Memory B cell (primary cell): ENCODE results near the gene GAREM2.
A peak's percentile ranks its signal among the peaks of the same experiment; 100 is the strongest.

ENCODE experiments used
- ATAC-seq: fragments of 150-1000 bp; cut with Tn5 transposase; 2 replicates; pipeline ENCODE4 v1.10.0; 2021; ENCODE audit warnings: low read depth, mild to moderate bottlenecking, moderate library complexity
- DNase-seq, 2 donors: peaks; one replicate each; pipeline ENCODE4 v3.0.0; 2022; ENCODE audit warnings: low spot score in 2 of 2
- H3K27ac Mint-ChIP-seq: one replicate; pipeline ENCODE4 v1.8.0; 2022; ENCODE audit warnings: mild to moderate bottlenecking, moderate library complexity, mixed read lengths
- H3K27me3 Mint-ChIP-seq: one replicate; pipeline ENCODE4 v1.8.0; 2022; ENCODE audit warnings: mixed read lengths
- H3K36me3 Mint-ChIP-seq: one replicate; pipeline ENCODE4 v1.8.0; 2022; ENCODE audit warnings: mild to moderate bottlenecking, mixed read lengths
- H3K4me1 Mint-ChIP-seq: one replicate; pipeline ENCODE4 v1.8.0; 2022; ENCODE audit warnings: mixed read lengths
- H3K4me3 Mint-ChIP-seq: one replicate; pipeline ENCODE4 v1.8.0; 2022; ENCODE audit warnings: mild to moderate bottlenecking, moderate library complexity, mixed read lengths
- H3K9me3 Mint-ChIP-seq: one replicate; pipeline ENCODE4 v1.8.0; 2022; ENCODE audit warnings: mixed read lengths

GAREM2 gene

DNA sequence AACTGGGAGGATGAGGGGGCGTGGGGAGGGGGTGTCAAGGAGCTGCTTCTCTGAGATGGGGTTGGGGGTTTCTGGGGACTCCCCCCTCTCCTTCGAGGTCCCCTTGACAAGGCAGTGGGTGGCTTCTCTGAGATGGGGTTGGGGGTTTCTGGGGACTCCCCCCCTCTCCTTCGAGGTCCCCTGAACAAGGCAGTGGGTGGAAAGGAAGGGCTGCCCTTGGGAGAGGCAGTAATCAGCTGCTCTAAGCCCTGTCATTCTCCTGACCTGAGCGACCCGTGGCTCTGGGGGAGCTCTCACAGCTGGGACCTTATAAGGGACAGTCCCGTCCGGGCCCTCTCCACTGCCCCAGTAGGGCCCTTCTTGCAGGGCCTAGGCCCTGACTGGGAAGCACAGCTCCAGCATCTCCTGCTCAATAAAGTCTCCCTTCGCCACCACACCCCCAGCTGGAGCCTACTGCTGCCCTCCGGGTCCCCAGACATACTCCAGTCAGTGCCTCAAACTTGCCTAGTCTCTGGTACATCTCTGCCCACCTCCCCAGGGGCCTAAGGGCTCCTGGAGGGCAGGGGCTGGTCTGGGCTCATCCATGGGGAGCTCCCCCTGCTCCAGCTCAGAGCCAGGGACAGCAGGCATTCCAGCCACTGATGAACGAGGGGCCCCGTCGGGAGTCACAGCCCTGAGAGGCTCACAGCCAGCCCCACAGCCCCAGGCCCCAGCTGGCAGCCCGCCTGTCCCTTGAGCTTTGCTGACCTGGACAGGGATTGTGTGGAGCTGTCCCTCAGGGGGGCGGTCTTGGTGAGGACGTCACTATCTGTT is 2.8 kb downstream of the GAREM2 start:
- Mint-ChIP-seq H3K4me1 (peaks cover 25% of the 10 kb centered on the region), H3K27me3 (peaks cover 34% of the 10 kb centered on the region), H3K4me3 (no peak overlapping the region), H3K9me3 (no peaks in the 10 kb centered on the region), H3K27ac (no peak overlapping the region), H3K36me3 (no peaks in the 10 kb centered on the region)
- no peak for ATAC-seq
- no peak for DNase-seq

- Mint-ChIP-seq H3K27ac (no peak overlapping the region), H3K4me3 (no peak overlapping the region), H3K27me3 (peaks cover 34% of the 10 kb centered on the region), H3K36me3 (no peaks in the 10 kb centered on the region), H3K9me3 (no peaks in the 10 kb centered on the region), H3K4me1 (peaks cover 25% of the 10 kb centered on the region)
- ATAC-seq (no peak), DNase-seq (no peak)
Measured at GRCh38 chr2:26176279-26176615, 3.4 kb downstream of the GAREM2 start.

DNA sequence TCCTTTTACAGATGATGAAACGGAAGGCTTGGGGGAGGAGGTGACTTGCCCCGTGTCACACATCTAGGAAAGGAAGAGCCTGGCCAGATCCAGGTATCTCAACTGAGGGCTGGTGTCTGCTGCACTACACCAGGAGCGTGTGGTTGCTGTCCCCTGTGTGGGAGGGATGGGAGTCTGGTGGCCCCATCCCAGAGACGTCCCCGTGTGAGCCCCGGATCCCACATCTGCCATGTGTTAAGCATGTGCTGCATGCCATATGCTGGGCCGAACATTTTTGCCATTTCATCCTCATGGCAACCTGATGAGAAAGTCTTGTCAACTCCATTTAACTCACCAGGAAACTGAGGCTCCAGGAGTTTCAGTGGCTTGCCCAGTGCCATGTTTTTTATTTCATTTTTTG is 4.2 kb downstream of the GAREM2 start:
- H3K4me3 Mint-ChIP-seq, result no peak overlapping the region
- no peak for DNase-seq
- no peak for ATAC-seq
- no peak overlapping the region for H3K27ac Mint-ChIP-seq
- H3K36me3 Mint-ChIP-seq, result no peaks in the 10 kb centered on the region
- H3K4me1 Mint-ChIP-seq, result peaks cover 20% of the 10 kb centered on the region
- H3K27me3 Mint-ChIP-seq, result peaks cover 28% of the 10 kb centered on the region
- no peaks in the 10 kb centered on the region for H3K9me3 Mint-ChIP-seq

- Mint-ChIP-seq H3K27me3 (peaks cover 25% of the 10 kb centered on the region), H3K4me3 (peak overlapping the region; percentile 62), H3K36me3 (no peaks in the 10 kb centered on the region), H3K9me3 (no peaks in the 10 kb centered on the region), H3K4me1 (peaks cover 17% of the 10 kb centered on the region), H3K27ac (no peak overlapping the region)
- no peak for ATAC-seq
- no peak for DNase-seq
Measured at GRCh38 chr2:26178246-26178645, 5.4 kb downstream of the GAREM2 start.

DNA sequence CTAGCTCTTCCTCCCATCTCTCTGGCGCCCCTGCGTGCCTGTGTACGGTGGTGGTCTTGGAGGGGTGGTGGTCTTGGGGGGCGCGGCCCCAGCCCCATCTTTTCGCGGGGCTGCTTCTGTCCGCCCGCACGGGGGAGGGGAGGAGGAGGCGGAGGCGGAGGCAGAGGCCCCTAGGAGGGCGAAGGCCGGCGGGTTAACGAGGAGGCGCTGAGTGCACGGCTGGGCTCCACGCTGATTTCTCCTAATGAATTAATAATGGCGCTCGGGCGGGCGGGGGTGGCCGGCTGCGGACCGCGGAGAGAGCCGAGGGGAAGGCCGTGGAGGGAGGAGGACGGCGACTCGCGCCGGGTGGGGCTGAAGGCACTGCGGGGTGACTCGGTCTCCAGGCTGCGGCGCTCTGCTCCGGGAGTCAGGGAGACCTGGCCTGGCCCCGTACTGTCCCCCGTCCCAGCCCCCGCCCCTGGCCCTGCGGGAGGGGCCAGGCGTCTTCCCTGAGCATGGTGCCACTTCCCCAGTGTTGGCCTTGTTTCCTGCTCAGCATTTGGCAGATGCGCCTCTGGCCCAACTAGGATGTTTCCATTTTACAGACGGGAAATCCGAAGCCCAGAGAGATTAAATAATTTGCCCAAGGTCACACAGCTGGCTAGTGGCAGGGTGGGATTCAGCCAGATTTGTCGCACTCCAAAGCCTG is 6.0 kb downstream of the GAREM2 start:
- peak; percentile 75 for ATAC-seq
- no peaks in the 10 kb centered on the region for H3K36me3 Mint-ChIP-seq

GRCh38 chr2:26179446-26179913 is 6.6 kb downstream of the GAREM2 start:
- Mint-ChIP-seq H3K9me3 (no peaks in the 10 kb centered on the region), H3K36me3 (no peaks in the 10 kb centered on the region), H3K4me3 (peak overlapping the region; percentile 81), H3K4me1 (peaks cover 11% of the 10 kb centered on the region), H3K27ac (no peak overlapping the region), H3K27me3 (peaks cover 20% of the 10 kb centered on the region)
- ATAC-seq (no peak), DNase-seq (no peak)

More for the DNA sequence above, 6.0 kb downstream of the GAREM2 start:
- Mint-ChIP-seq H3K27ac (no peak overlapping the region), H3K4me3 (peak overlapping the region; percentile 81), H3K9me3 (no peaks in the 10 kb centered on the region), H3K27me3 (peaks cover 23% of the 10 kb centered on the region), H3K4me1 (peaks cover 14% of the 10 kb centered on the region)
- DNase-seq, result no peak

- DNase-seq (no peak), ATAC-seq (no peak)
- no peaks in the 10 kb centered on the region for H3K36me3 Mint-ChIP-seq
- peaks cover 17% of the 10 kb centered on the region for H3K4me1 Mint-ChIP-seq
- peaks cover 12% of the 10 kb centered on the region for H3K27me3 Mint-ChIP-seq
- H3K27ac Mint-ChIP-seq, result no peak overlapping the region
- H3K9me3 Mint-ChIP-seq, result no peaks in the 10 kb centered on the region
- H3K4me3 Mint-ChIP-seq, result no peak overlapping the region
Measured at GRCh38 chr2:26182441-26182840, 9.6 kb downstream of the GAREM2 start.

GRCh38 chr2:26182887-26183630 is 10.2 kb downstream of the GAREM2 start:
- Mint-ChIP-seq H3K27ac (no peak overlapping the region), H3K4me3 (peak overlapping the region; percentile 73), H3K9me3 (no peaks in the 10 kb centered on the region), H3K36me3 (no peaks in the 10 kb centered on the region), H3K4me1 (peaks cover 17% of the 10 kb centered on the region), H3K27me3 (peaks cover 12% of the 10 kb centered on the region)
- ATAC-seq, result no peak
- no peak for DNase-seq

DNA sequence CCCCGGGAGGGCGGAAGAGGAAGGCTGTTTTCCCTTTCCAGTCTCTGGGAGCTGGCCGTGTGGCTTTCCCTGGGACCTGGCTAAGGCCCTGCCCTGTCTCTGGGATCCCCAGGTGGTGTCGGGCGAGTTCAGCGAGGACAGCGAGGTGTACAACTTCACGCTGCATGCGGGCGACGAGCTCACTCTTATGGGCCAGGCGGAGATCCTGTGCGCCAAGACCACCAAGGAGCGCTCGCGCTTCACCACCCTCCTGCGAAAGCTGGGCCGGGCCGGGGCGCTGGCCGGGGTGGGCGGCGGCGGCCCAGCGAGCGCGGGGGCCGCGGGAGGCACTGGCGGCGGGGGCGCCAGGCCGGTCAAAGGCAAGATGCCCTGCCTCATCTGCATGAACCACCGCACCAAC is 11.2 kb downstream of the GAREM2 start:
- Mint-ChIP-seq H3K36me3 (no peaks in the 10 kb centered on the region), H3K4me1 (peaks cover 16% of the 10 kb centered on the region), H3K4me3 (peak overlapping the region; percentile 73), H3K27ac (no peak overlapping the region), H3K9me3 (no peaks in the 10 kb centered on the region), H3K27me3 (peaks cover 11% of the 10 kb centered on the region)
- DNase-seq (no peak), ATAC-seq (no peak)

GRCh38 chr2:26184555-26185303 is 11.8 kb downstream of the GAREM2 start:
- Mint-ChIP-seq H3K9me3 (no peaks in the 10 kb centered on the region), H3K36me3 (no peaks in the 10 kb centered on the region), H3K4me1 (peaks cover 13% of the 10 kb centered on the region), H3K27me3 (peaks cover 8% of the 10 kb centered on the region), H3K4me3 (peak overlapping the region; percentile 78), H3K27ac (peak overlapping the region; percentile 31)
- DNase-seq (peak; percentile 81 to 82), ATAC-seq (peak; percentile 97)

DNA sequence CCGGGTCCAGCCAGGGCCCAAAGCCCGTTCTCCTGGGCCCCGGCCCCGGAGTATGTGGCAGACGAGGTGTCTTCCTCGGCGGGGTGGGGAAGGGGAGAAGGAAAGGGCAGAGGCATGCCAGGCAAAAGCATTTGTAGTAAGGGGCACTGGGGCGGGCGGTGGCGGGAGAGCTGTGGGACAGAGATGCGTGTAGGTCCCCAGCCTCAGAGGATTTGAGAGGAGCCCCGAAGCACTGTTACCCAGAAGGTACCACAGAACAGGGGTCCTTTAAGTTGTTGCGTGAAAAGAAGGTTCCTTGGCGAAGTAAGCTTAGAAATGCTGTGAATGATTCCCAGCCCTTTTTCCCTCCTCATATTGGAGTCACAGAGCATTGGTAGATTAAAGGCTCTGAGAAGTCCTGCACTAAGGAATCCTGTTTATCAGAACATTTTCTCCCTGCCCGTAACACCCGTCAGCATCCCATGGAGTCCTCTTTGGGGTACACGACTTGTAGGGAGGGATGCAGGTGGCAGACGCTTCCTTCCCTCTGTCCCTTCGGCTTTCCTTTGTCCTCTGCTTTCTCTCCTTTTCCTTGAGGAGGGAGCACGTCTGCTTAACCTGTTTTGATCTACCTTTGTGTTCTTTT is 12.5 kb downstream of the GAREM2 start:
- ATAC-seq, result no peak
- H3K27ac Mint-ChIP-seq, result peak overlapping the region; percentile 31
- H3K4me3 Mint-ChIP-seq, result peak overlapping the region; percentile 78
- no peaks in the 10 kb centered on the region for H3K9me3 Mint-ChIP-seq
- H3K36me3 Mint-ChIP-seq, result no peaks in the 10 kb centered on the region
- H3K4me1 Mint-ChIP-seq, result peaks cover 9% of the 10 kb centered on the region
- H3K27me3 Mint-ChIP-seq, result peaks cover 3% of the 10 kb centered on the region
- no peak for DNase-seq

DNA sequence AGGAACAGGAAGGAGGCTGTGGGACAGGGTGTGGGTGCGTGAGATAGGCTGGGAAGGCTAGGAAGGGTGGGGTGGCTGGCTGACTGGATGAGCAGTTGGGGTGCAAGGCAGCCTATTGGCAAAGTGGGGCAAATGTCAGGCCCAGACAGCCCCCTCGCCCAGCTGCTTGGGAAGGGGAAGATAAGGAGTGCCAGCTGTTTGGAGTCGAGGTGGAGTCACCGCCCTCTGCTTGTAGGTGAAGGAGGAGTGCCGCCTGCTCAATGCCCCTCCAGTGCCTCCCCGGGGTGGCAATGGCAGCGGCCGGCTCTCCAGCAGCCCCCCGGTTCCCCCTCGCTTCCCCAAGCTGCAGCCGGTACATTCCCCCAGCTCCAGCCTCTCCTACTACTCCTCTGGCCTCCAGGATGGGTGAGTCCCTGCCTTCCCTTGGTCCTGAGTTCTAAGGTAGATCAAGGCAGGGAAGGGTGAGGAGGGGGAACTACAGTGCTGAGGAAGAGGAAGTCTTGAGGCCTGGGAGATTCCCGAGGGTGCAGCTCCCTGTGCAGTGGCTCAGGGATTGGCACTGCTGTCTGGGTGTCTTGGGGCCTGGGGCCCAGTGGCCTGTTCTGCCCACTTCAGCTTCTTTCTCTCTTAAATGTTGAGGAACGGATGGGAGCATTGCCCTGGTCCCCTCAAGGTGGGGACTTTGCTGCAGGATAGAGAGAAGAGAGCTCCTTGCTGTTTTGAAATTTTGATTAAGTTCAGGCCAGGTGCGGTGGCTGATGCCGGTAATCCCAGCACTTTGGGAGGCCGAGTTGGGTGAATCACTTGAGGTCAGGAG is 13.3 kb downstream of the GAREM2 start:
- peak overlapping the region; percentile 78 for H3K4me3 Mint-ChIP-seq
- peaks cover under 1% of the 10 kb centered on the region for H3K27me3 Mint-ChIP-seq
- H3K27ac Mint-ChIP-seq, result no peak overlapping the region
- H3K36me3 Mint-ChIP-seq, result peaks cover 2% of the 10 kb centered on the region
- H3K9me3 Mint-ChIP-seq, result no peaks in the 10 kb centered on the region
- ATAC-seq, result no peak
- H3K4me1 Mint-ChIP-seq, result peaks cover 9% of the 10 kb centered on the region
- DNase-seq, result no peak

DNA sequence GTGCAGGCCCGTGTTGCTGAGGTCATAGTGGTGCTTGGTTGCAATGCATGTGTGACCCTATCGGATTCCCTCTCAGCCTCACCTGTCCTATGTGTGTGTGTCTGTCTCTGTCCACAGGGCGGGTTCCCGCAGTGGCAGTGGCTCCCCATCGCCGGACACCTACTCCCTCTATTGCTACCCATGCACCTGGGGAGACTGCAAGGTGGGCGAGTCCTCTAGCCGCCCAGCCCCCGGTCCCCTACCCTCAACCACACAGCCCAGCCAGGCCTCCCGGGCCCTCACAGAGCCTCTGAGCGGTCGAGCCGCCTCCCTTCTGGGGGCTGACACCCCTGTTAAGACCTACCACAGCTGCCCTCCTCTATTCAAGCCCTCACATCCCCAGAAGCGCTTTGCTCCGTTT is 14.2 kb downstream of the GAREM2 start:
- no peak for ATAC-seq
- Mint-ChIP-seq H3K27me3 (no peaks in the 10 kb centered on the region), H3K9me3 (no peaks in the 10 kb centered on the region), H3K4me3 (no peak overlapping the region), H3K4me1 (peaks cover 9% of the 10 kb centered on the region), H3K36me3 (peaks cover 5% of the 10 kb centered on the region), H3K27ac (no peak overlapping the region)
- no peak for DNase-seq
